IMR-90 (cell line): ENCODE data around the gene AKAP7. TPM values are rescaled to one million over a fixed set of nuclear protein-coding genes. Genes with fewer than 3 reads are reported as not detected.

Experiments used
- ATAC-seq: fragments of 200-7000 bp; cut with Tn5 transposase; 2 replicates; pipeline ENCODE4 v1.9.1; 2020; ENCODE audit warnings: low read depth, mild to moderate bottlenecking, moderate library complexity
- BruUV-seq: library from RNA; stranded (reverse); fragments of 400-500 nt; replicated peaks from 2 replicates; lab custom pipeline; 2021; lab: Mats Ljungman, UMichigan
- CTCF ChIA-PET: fragments of 300-600 bp; formaldehyde crosslinking; extraction: SDS; loops from one replicate; lab custom pipeline; 2021; ENCODE audit warnings: antibody characterized with exemption; lab: Yijun Ruan, JAX
- POLR2A ChIA-PET: fragments of 300-600 bp; sonication (Branson Sonifier 250); formaldehyde crosslinking; loops from one replicate; lab custom pipeline; 2022; ENCODE audit warnings: antibody characterized with exemption; ENCODE audit not compliant: unreplicated experiment; lab: Charles Lee
- DNase-seq: peaks from one replicate; pipeline ENCODE4 v3.0.0; 2013
- H2AFZ ChIP-seq: replicated peaks from 2 replicates; pipeline ENCODE3; 2013; ENCODE audit warnings: low read length, mild to moderate bottlenecking; ENCODE audit not compliant: poor library complexity
- H2AK5ac ChIP-seq: 2 replicates; pipeline ENCODE4 v1.6.1; 2013; ENCODE audit warnings: low read depth, low read length, inconsistent platforms
- H2AK9ac ChIP-seq: replicated peaks from 2 replicates; pipeline ENCODE3; 2013; ENCODE audit warnings: mild to moderate bottlenecking, low read depth, low read length, moderate library complexity; ENCODE audit not compliant: poor library complexity
- H2BK120ac ChIP-seq: 2 replicates; pipeline ENCODE4 v1.6.1; 2013; ENCODE audit warnings: low read depth, low read length, inconsistent platforms
- H2BK15ac ChIP-seq: 3 replicates; pipeline ENCODE4 v1.6.1; 2013; ENCODE audit warnings: low read depth, low read length, inconsistent platforms
- H2BK20ac ChIP-seq: 2 replicates; pipeline ENCODE4 v1.6.1; 2013; ENCODE audit warnings: low read depth, mild to moderate bottlenecking, inconsistent platforms, low read length, moderate library complexity
- H2BK5ac ChIP-seq: 2 replicates; pipeline ENCODE4 v1.6.1; 2013; ENCODE audit warnings: mild to moderate bottlenecking, low read depth, low read length, inconsistent platforms; ENCODE audit not compliant: poor library complexity, severe bottlenecking
- H3K14ac ChIP-seq: replicated peaks from 2 replicates; pipeline ENCODE4 v1.6.1; 2013; ENCODE audit warnings: low read depth, low read length, inconsistent platforms
- H3K18ac ChIP-seq: 2 replicates; pipeline ENCODE4 v1.6.1; 2013; ENCODE audit warnings: low read depth, low read length, control low read depth
- H3K23ac ChIP-seq: 2 replicates; pipeline ENCODE4 v1.6.1; 2013; ENCODE audit warnings: low read depth, low read length, inconsistent platforms
- H3K27ac ChIP-seq: 2 replicates; pipeline ENCODE4 v1.5.1; 2013; ENCODE audit warnings: mild to moderate bottlenecking, control low read depth, low read length; ENCODE audit not compliant: insufficient read depth
- H3K27me3 ChIP-seq: 2 replicates; pipeline ENCODE4 v1.6.1; 2013; ENCODE audit warnings: low read length; ENCODE audit not compliant: control insufficient read depth, insufficient read depth
- H3K36me3 ChIP-seq: 2 replicates; pipeline ENCODE4 v1.6.1; 2013; ENCODE audit warnings: low read length, mixed read lengths; ENCODE audit not compliant: control insufficient read depth, insufficient read depth
- H3K4ac ChIP-seq: 2 replicates; pipeline ENCODE4 v1.6.1; 2013; ENCODE audit warnings: low read depth, low read length, inconsistent platforms
- H3K4me1 ChIP-seq: 2 replicates; pipeline ENCODE4 v1.6.1; 2013; ENCODE audit warnings: low read length, mixed read lengths; ENCODE audit not compliant: control insufficient read depth, insufficient read depth
- H3K4me2 ChIP-seq: 2 replicates; pipeline ENCODE4 v1.6.1; 2013; ENCODE audit warnings: low read depth, mild to moderate bottlenecking, control low read depth, low read length, moderate library complexity
- H3K4me3 ChIP-seq: 2 replicates; pipeline ENCODE4 v1.5.1; 2013; ENCODE audit warnings: low read depth, mild to moderate bottlenecking, control low read depth, low read length, moderate library complexity; ENCODE audit not compliant: insufficient read depth
- H3K56ac ChIP-seq: 2 replicates; pipeline ENCODE4 v1.6.1; 2013; ENCODE audit warnings: low read length, inconsistent platforms; ENCODE audit not compliant: insufficient read depth; ENCODE audit errors: extremely low read depth
- H3K79me1 ChIP-seq, 2 experiments: 2 replicates each; pipeline ENCODE4 v1.6.1; 2013; ENCODE audit warnings: low read length in 2 of 2, inconsistent platforms in 1 of 2, low read depth in 1 of 2
- H3K9ac ChIP-seq: 2 replicates; pipeline ENCODE4 v1.6.1; 2013; ENCODE audit warnings: low read depth, low read length, control low read depth
- H3K9me1 ChIP-seq: 2 replicates; pipeline ENCODE4 v1.6.1; 2013; ENCODE audit warnings: low read length, inconsistent platforms; ENCODE audit not compliant: insufficient read depth
- H3K9me3 ChIP-seq: 2 replicates; pipeline ENCODE4 v1.6.1; 2013; ENCODE audit warnings: low read length; ENCODE audit not compliant: control insufficient read depth, insufficient read depth
- H4K20me1 ChIP-seq: 2 replicates; pipeline ENCODE4 v1.6.1; 2013; ENCODE audit warnings: low read length, inconsistent platforms; ENCODE audit not compliant: insufficient read depth
- H4K5ac ChIP-seq: 2 replicates; pipeline ENCODE4 v1.6.1; 2013; ENCODE audit warnings: mild to moderate bottlenecking, low read depth, low read length, control low read depth
- H4K8ac ChIP-seq, 2 experiments: 2 replicates each; pipeline ENCODE4 v1.6.1; 2013; ENCODE audit warnings: low read depth in 2 of 2, low read length in 2 of 2, control low read depth in 1 of 2, inconsistent platforms in 1 of 2
- H4K91ac ChIP-seq: 2 replicates; pipeline ENCODE4 v1.6.1; 2013; ENCODE audit warnings: low read depth, low read length, inconsistent platforms; ENCODE audit not compliant: insufficient read depth
- BHLHE40 ChIP-seq: fragments of 150-350 bp; IDR thresholded peaks from 2 replicates; pipeline ENCODE4 v1.6.1; 2016; ENCODE audit warnings: mild to moderate bottlenecking, low read depth, low read length
- CEBPB ChIP-seq: IDR thresholded peaks from 2 replicates; pipeline ENCODE4 v1.6.1; 2012; ENCODE audit warnings: low read depth, low read length, improper control_type of control experiment
- CHD1 ChIP-seq: IDR thresholded peaks from 2 replicates; pipeline ENCODE4 v1.6.1; 2012; ENCODE audit warnings: low read depth, low read length, improper control_type of control experiment
- CTCF ChIP-seq: conservative IDR thresholded peaks from 2 replicates; pipeline ENCODE4 v1.5.1; 2012; ENCODE audit warnings: mild to moderate bottlenecking, low read depth, low read length, improper control_type of control experiment
- ELK1 ChIP-seq: fragments of 150-350 bp; IDR thresholded peaks from 2 replicates; pipeline ENCODE4 v1.6.1; 2016; ENCODE audit warnings: low read depth, mild to moderate bottlenecking, low read length, moderate library complexity, borderline replicate concordance
- FOS ChIP-seq: fragments of 150-350 bp; IDR thresholded peaks from 2 replicates; pipeline ENCODE4 v1.6.1; 2016; ENCODE audit warnings: low read depth, low read length
- MAFK ChIP-seq: IDR thresholded peaks from 2 replicates; pipeline ENCODE4 v1.6.1; 2012; ENCODE audit warnings: low read depth, low read length, improper control_type of control experiment
- MAZ ChIP-seq: IDR thresholded peaks from 2 replicates; pipeline ENCODE4 v1.6.1; 2012; ENCODE audit warnings: low read depth, mild to moderate bottlenecking, low read length, improper control_type of control experiment, moderate library complexity, borderline replicate concordance
- MXI1 ChIP-seq: IDR thresholded peaks from 2 replicates; pipeline ENCODE4 v1.6.1; 2012; ENCODE audit warnings: low read depth, mild to moderate bottlenecking, low read length, moderate library complexity, borderline replicate concordance
- NFE2L2 ChIP-seq: fragments of 150-350 bp; IDR thresholded peaks from 2 replicates; pipeline ENCODE4 v1.6.1; 2016; ENCODE audit warnings: low read depth, mild to moderate bottlenecking, low read length
- POLR2A ChIP-seq: IDR thresholded peaks from 2 replicates; pipeline ENCODE4 v1.6.1; 2012; ENCODE audit warnings: mild to moderate bottlenecking, low read depth, low read length
- RAD21 ChIP-seq: IDR thresholded peaks from 2 replicates; pipeline ENCODE4 v1.6.1; 2012; ENCODE audit warnings: low read length, improper control_type of control experiment
- RCOR1 ChIP-seq: IDR thresholded peaks from 2 replicates; pipeline ENCODE4 v1.6.1; 2012; ENCODE audit warnings: mild to moderate bottlenecking, low read length, improper control_type of control experiment; ENCODE audit not compliant: insufficient replicate concordance
- RFX5 ChIP-seq: IDR thresholded peaks from 2 replicates; pipeline ENCODE4 v1.8.0; 2012; ENCODE audit warnings: low read depth, mild to moderate bottlenecking, low read length, moderate library complexity
- SMC3 ChIP-seq: fragments of 150-350 bp; IDR thresholded peaks from 2 replicates; pipeline ENCODE4 v1.6.1; 2016; ENCODE audit warnings: low read depth, mild to moderate bottlenecking, antibody characterized with exemption, low read length, moderate library complexity
- USF2 ChIP-seq: fragments of 150-350 bp; IDR thresholded peaks from 2 replicates; pipeline ENCODE4 v1.6.1; 2017; ENCODE audit warnings: mild to moderate bottlenecking, antibody characterized with exemption, low read length, low read depth
- WGBS, 2 experiments: methylation state at CpG; one replicate each; pipeline versions ENCODE4 v1.1.5 to v1.1.7; 2013; ENCODE audit warnings: missing lambda C conversion rate in 2 of 2; ENCODE audit not compliant: insufficient read length in 1 of 2; ENCODE audit errors: extremely low coverage in 2 of 2; 5-methylcytosine and 5-hydroxymethylcytosine counted together
- dilution Hi-C: fragments of 300-500 bp; cut with HindIII; formaldehyde crosslinking; loops from one replicate; pipeline ENCODE4 v1.14.3; 2018; ENCODE audit warnings: low sequenced_read_pairs; ENCODE audit not compliant: unreplicated experiment
- in situ Hi-C: fragments of 300-500 bp; cut with MboI; formaldehyde crosslinking; loops from 3 replicates; pipeline ENCODE4 v1.14.3; 2019; ENCODE audit warnings: low sequenced_read_pairs, inconsistent platforms, mixed read lengths
- intact Hi-C: fragments of 100-400 bp; cut with micrococcal nuclease; formaldehyde crosslinking; loops from 2 replicates; pipeline ENCODE4 v1.10.0; 2022
- polyA plus RNA-seq, 3 experiments: library from polyadenylated mRNA; depleted of rRNA; stranded (reverse); fragments of >200 nt; gene quantifications; 2 replicates each; pipeline ENCODE4 v1.2.3, GENCODE V29; 2012; ENCODE audit warnings: low replicate concordance in 1 of 3
- total RNA-seq: library from RNA; depleted of rRNA; stranded (reverse); fragments of >200 nt; gene quantifications from 2 replicates; pipeline ENCODE4 v1.2.3, GENCODE V29; 2012

The AKAP7 gene
- total and polyA plus RNA-seq, 2 of the 4 experiments (the other 2 are of a cell fraction), result 0.54 to 1.1 TPM

DNA sequence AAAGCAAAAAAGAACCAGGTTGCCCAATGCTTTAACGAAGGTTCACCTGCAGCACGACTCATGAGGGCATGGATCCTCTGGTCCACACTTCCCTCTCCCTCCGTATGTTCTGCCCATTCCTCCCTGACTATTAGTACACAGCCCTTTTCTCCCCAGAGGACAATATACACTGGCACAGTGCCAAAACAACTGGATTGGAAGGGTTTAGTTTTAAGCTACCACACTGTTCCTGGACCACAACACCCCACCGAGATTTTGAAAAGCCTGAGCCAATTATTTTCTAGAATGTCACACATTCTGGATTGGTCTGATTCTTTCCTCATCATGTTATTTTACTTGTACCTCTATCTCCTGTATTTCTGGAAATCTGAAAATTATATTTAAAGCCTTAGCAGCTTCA is 2.9 kb upstream of the AKAP7 start:
- no peak for TF ChIP-seq SMC3
- no peak for TF ChIP-seq POLR2A
- no peak for TF ChIP-seq CTCF
- no peak for TF ChIP-seq ELK1
- no peak for TF ChIP-seq RFX5
- TF ChIP-seq RAD21, result no peak
- no peak for TF ChIP-seq MXI1
- no peak for TF ChIP-seq RCOR1
- no peak for TF ChIP-seq CEBPB
- TF ChIP-seq MAZ, result no peak
- no peak for TF ChIP-seq MAFK
- no peak for TF ChIP-seq FOS
- TF ChIP-seq NFE2L2, result no peak
- TF ChIP-seq CHD1, result no peak
- TF ChIP-seq BHLHE40, result no peak
- TF ChIP-seq USF2, result no peak
- POLR2A ChIA-PET, result no interaction called here
- H3K4me2 ChIP-seq, result no peak overlapping the region

More for the DNA sequence above, 2.9 kb upstream of the AKAP7 start:
- Histone ChIP-seq H3K14ac (no peak overlapping the region), H3K27ac (no peak overlapping the region), H2AK5ac (no peak overlapping the region), H2AFZ (no peak overlapping the region), H3K27me3 (no peaks in the 10 kb centered on the region; the same call in 1 of the 2 replicates), H3K9me3 (no peaks in the 10 kb centered on the region), H3K9me1 (no peaks in the 10 kb centered on the region), H3K23ac (no peak overlapping the region), H4K8ac (no peak overlapping the region), H3K18ac (no peak overlapping the region), H3K4ac (no peak overlapping the region), H4K20me1 (no peaks in the 10 kb centered on the region), H2BK20ac (no peak overlapping the region), H4K91ac (no peak overlapping the region), H2BK5ac (no peak overlapping the region), H3K36me3 (no peaks in the 10 kb centered on the region), H3K9ac (no peak overlapping the region), H2BK15ac (no peak overlapping the region), H2BK120ac (no peak overlapping the region), H3K56ac (no peak overlapping the region), H2AK9ac (no peak overlapping the region), H3K4me3 (no peak overlapping the region), H3K4me1 (peaks cover 2% of the 10 kb centered on the region), H4K5ac (no peak overlapping the region), H3K79me1 (peaks cover 3 to 16% of the 10 kb centered on the region in 2 experiments; a peak in 1 of 4 replicates)
- no TSS peak for BruUV-seq
- WGBS, 2 experiments, result 100% methylated on average over 2 of the region's 4 CpGs; no CpG with 5 or more reads in 1 of the 2 experiments
- intact Hi-C loops, result no loop called here
- CTCF ChIA-PET, result no interaction called here
- dilution Hi-C loops, result no loop called here
- in situ Hi-C loops, result no loop called here
- DNase-seq (no peak), ATAC-seq (no peak)
